Activated T-cell treated with anti-CD3 and anti-CD28 coated beads, Interleukin-2, amount 50 U/mL, for 24 hours (primary cell): ENCODE measurements around the gene PODXL.

Experiments used
- DNase-seq: peaks from one replicate; pipeline ENCODE4 v3.0.0-alpha.2; 2020
- H3K27ac Mint-ChIP-seq: 2 replicates; pipeline ENCODE4 v1.8.0; 2020; ENCODE audit warnings: mild to moderate bottlenecking, mixed read lengths
- H3K27me3 Mint-ChIP-seq: 2 replicates; pipeline ENCODE4 v1.8.0; 2020; ENCODE audit warnings: mixed read lengths
- H3K36me3 Mint-ChIP-seq: 2 replicates; pipeline ENCODE4 v1.8.0; 2020; ENCODE audit warnings: low read depth, mixed read lengths
- H3K4me1 Mint-ChIP-seq: 2 replicates; pipeline ENCODE4 v1.8.0; 2020; ENCODE audit warnings: low read depth, mixed read lengths
- H3K4me3 Mint-ChIP-seq: 2 replicates; pipeline ENCODE4 v1.8.0; 2020; ENCODE audit warnings: mild to moderate bottlenecking, moderate library complexity, mixed read lengths
- H3K9me3 Mint-ChIP-seq: 2 replicates; pipeline ENCODE4 v1.8.0; 2020; ENCODE audit warnings: mixed read lengths

PODXL gene

GRCh38 chr7:131553931-131554330 lies 2.5 kb downstream of the PODXL start:
- Mint-ChIP-seq H3K4me3 (no peak overlapping the region), H3K27me3 (peaks cover 69% of the 10 kb centered on the region), H3K36me3 (no peaks in the 10 kb centered on the region)

DNA sequence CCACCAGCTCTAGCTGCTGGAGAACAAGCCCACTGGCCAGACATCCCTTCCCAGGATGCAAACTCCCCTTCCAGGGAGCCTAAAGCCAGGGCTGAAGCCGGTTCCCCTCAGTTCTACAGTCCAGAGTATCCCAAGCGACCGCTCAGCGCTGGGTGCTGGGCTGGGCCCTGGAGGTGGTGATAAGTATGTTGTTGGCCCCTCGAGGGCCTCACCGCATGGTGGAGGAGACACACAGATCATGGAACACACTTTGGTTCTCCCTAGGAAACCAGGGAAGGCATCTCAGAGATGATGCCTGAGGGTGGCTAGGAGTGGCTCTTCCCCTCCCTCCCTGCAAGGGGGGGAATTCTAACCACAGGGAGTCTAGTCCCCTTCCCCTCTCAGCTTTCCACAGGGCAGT lies 4.4 kb downstream of the PODXL start:
- H3K4me3 Mint-ChIP-seq = no peak overlapping the region
- DNase-seq = no peak
- no peaks in the 10 kb centered on the region for H3K36me3 Mint-ChIP-seq
- peaks cover 6% of the 10 kb centered on the region for H3K4me1 Mint-ChIP-seq
- H3K9me3 Mint-ChIP-seq = no peaks in the 10 kb centered on the region
- H3K27me3 Mint-ChIP-seq = peaks cover 53% of the 10 kb centered on the region
- no peak overlapping the region for H3K27ac Mint-ChIP-seq

More at GRCh38 chr7:131553931-131554330, 2.5 kb downstream of the PODXL start:
- Mint-ChIP-seq H3K9me3 (no peaks in the 10 kb centered on the region), H3K4me1 (peaks cover 11% of the 10 kb centered on the region), H3K27ac (no peak overlapping the region)
- no peak for DNase-seq

DNA sequence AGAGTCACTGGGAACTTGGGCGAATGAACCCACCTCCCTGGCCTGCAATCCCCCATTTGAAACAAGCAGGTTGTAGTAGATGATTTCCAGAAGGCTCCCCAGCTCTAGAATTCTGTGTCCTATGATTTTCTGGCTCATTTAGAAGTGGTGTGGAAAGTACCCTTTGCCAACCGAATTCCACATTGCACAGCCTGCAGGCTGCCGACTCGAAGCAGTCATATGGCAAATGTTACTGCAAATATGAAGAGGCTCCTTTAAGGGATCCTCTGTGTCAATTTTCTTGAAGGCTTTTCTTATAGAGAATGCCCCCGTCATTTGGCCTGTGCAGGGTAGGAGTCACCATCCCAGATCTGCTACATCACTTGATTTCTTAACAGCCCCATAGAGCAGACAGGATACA lies 5.6 kb downstream of the PODXL start:
- H3K4me1 Mint-ChIP-seq = peaks cover 5% of the 10 kb centered on the region
- H3K36me3 Mint-ChIP-seq = no peaks in the 10 kb centered on the region
- no peak for DNase-seq
- no peak overlapping the region for H3K27ac Mint-ChIP-seq
- H3K9me3 Mint-ChIP-seq = no peaks in the 10 kb centered on the region
- H3K4me3 Mint-ChIP-seq = no peak overlapping the region
- H3K27me3 Mint-ChIP-seq = peaks cover 50% of the 10 kb centered on the region

DNA sequence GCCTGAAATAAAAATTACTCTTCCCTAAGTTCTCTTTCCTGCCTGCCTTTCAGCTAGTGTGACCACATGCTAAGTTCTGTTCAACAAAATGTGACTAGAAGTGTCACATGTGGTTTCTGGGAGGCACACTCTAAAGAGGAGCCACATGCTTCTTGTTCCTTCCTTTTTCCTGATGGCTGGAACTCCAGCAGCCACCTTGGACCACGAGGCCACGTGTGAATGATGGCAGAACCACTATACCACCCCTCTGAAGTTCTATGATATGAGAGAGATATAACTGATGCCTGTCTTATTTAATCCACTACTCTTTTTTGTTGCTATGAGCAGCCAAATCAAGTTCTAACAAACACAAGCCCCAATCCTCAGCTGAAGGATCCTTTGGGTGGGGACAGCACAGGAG lies 8.1 kb downstream of the PODXL start:
- Mint-ChIP-seq H3K4me1 (peaks cover 3% of the 10 kb centered on the region), H3K27me3 (peaks cover 25% of the 10 kb centered on the region), H3K4me3 (no peak overlapping the region)

GRCh38 chr7:131547589-131547988 lies 8.8 kb downstream of the PODXL start:
- Mint-ChIP-seq H3K9me3 (no peaks in the 10 kb centered on the region), H3K4me1 (peaks cover 3% of the 10 kb centered on the region), H3K27me3 (peaks cover 17% of the 10 kb centered on the region)

More for the DNA sequence above, 8.1 kb downstream of the PODXL start:
- no peak overlapping the region for H3K27ac Mint-ChIP-seq
- no peak for DNase-seq
- H3K36me3 Mint-ChIP-seq = no peaks in the 10 kb centered on the region
- H3K9me3 Mint-ChIP-seq = no peaks in the 10 kb centered on the region

DNA sequence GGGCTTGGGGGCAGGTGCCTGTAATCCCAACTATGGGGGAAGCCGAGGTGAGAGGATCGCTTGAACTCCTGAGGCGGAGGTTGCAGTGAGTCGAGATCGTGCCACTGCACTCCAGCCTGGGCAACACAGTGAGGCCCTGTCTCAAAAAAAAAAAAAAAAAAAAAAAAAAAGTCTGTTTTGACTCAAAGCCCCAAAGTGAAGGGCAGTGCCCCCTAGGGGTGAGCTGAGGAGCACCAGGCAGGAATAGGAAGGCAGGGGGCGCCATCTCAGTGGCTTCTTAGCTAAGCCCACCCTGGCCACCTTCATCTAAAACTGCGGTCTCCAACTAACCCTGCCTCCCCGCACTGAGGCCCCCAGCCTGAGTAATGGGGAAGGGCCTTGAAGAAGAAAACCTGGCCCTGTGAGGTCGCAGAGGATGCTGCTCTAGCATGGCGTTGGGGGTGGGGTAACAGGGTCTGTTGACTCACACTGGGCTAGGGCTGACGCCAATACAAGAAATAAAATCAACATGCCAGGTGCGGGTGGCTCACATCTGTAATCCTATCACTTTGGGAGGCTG lies 9.8 kb downstream of the PODXL start:
- H3K27me3 Mint-ChIP-seq = peaks cover 15% of the 10 kb centered on the region
- H3K4me1 Mint-ChIP-seq = peaks cover 3% of the 10 kb centered on the region
- peak; percentile 49 for DNase-seq
- no peaks in the 10 kb centered on the region for H3K36me3 Mint-ChIP-seq
- no peak overlapping the region for H3K4me3 Mint-ChIP-seq
- no peaks in the 10 kb centered on the region for H3K9me3 Mint-ChIP-seq
- no peak overlapping the region for H3K27ac Mint-ChIP-seq

More at GRCh38 chr7:131547589-131547988, 8.8 kb downstream of the PODXL start:
- Mint-ChIP-seq H3K36me3 (no peaks in the 10 kb centered on the region), H3K4me3 (no peak overlapping the region), H3K27ac (no peak overlapping the region)
- DNase-seq = no peak

DNA sequence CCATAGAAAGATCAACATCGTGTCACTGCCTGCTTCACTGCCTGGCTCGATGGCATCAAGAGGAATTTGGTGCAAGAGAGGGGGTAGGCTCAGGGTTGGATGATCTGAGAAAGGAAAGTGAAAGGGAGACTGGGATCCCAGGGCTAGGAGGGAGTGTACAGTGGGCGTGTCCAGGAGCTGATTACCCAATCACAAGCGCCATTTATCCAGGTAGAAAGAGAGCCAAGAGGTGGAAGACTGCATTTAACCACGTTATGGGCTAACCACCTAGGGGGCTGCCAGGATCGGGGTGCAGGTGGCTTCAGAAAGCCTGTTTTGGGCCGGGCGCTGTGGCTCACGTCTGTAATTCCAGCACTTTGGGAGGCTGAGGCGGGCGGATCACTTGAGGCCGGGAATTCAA lies 10.3 kb downstream of the PODXL start:
- H3K27me3 Mint-ChIP-seq = peaks cover 10% of the 10 kb centered on the region
- DNase-seq = no peak
- no peak overlapping the region for H3K27ac Mint-ChIP-seq
- H3K36me3 Mint-ChIP-seq = no peaks in the 10 kb centered on the region
- peaks cover 3% of the 10 kb centered on the region for H3K4me1 Mint-ChIP-seq
- H3K9me3 Mint-ChIP-seq = no peaks in the 10 kb centered on the region
- H3K4me3 Mint-ChIP-seq = no peak overlapping the region

DNA sequence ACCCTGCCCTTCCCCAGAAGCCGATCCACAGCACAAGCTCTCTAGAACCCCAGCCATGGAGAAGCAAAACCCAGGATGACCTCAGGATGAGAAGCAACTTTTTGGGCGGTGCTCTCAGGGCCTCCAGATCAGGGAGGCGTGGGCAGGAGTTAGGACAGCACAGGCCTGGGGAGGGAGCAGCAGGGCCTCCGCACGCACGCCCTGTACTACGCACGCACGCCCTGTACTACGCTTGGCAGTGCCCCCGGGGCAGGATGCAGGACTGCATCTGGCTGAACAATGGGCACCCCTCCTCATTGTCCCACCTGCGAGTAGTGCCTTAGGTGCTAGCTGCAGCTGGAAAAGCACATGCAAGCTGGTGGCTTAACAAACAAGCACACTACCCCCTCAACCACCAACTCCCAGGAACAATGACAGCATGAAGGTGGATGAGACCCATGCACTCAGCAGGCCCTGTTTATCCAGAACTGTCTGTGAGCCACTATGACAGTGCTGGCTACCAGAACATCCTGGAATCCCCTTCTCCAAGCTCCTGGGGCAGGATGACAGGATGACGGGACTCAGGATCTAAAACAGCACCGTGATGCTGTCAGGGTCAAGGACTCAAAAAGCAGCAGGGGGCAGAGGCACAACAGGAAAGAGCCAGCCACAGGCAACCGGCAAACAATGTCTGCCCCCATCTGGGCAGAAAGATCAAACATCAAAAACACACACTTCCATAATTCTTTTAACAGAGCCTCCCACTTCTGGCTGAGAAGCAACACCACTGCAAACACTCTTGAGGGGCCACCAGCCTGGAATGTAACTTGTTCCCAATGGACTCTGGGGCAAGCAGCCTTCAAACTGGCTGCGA lies 11.8 kb downstream of the PODXL start:
- Mint-ChIP-seq H3K4me1 (peaks cover 3% of the 10 kb centered on the region), H3K27me3 (peaks cover 5% of the 10 kb centered on the region), H3K4me3 (no peak overlapping the region), H3K9me3 (no peaks in the 10 kb centered on the region), H3K27ac (no peak overlapping the region), H3K36me3 (no peaks in the 10 kb centered on the region)
- no peak for DNase-seq

GRCh38 chr7:131544021-131544420 lies 12.4 kb downstream of the PODXL start:
- no peaks in the 10 kb centered on the region for H3K9me3 Mint-ChIP-seq
- H3K27me3 Mint-ChIP-seq = peaks cover 3% of the 10 kb centered on the region
- no peaks in the 10 kb centered on the region for H3K36me3 Mint-ChIP-seq
- no peak overlapping the region for H3K4me3 Mint-ChIP-seq
- H3K4me1 Mint-ChIP-seq = peaks cover 3% of the 10 kb centered on the region
- DNase-seq = no peak
- no peak overlapping the region for H3K27ac Mint-ChIP-seq

DNA sequence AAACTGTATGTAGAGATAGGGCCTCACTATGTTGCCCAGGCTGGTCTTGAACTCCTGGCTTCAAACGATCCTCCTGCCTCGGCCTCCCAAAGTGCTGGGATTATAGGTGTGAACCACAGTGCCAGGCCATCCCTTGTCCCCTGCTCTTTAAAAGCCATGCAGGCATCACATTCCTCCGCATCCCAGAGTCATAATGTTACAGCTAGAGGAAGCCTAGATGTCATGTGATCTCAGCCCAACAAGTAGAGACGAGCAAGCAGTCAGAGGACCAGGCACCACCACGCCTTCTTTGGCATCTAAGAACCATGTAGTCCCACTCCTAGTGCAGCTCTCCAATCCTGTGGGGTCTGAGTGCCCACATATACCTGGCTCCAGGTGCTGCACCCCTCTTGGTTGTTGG lies 13.1 kb downstream of the PODXL start:
- Mint-ChIP-seq H3K36me3 (no peaks in the 10 kb centered on the region), H3K4me3 (no peak overlapping the region), H3K27ac (no peak overlapping the region), H3K27me3 (no peaks in the 10 kb centered on the region), H3K9me3 (no peaks in the 10 kb centered on the region), H3K4me1 (peaks cover 3% of the 10 kb centered on the region)
- no peak for DNase-seq

DNA sequence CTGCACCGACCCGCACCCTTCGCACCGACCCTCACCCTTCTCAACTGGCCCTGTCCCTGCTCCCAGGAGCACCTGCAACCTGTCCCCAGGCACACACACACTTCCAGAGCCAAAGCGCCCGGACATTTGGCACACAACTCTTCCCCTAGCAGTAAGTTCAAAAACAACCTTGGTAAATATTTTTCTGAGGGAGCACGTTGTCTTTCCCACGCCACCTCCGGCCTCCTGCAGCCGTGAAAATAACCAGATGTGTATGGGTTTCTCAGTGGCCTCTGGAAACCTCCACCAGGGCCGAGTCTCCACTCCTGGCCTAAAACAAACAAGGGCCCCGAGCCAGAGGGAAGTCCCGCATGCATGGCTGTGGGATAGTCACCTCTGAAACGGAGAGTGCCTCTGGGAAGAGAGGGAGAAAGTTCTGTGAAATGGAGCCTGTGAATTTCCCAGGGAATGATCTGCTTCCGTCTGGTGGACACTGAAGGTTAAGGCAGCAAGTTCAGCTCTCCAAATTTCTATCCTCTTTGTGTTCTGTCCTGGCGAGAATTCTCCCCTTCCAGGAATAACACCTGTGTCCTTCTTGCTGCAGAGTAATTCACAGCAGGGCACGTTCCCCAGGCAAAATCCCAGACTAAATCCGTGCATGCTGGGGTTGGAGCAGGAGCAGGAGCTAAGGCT lies 15.8 kb downstream of the PODXL start:
- Mint-ChIP-seq H3K4me1 (peaks cover 1% of the 10 kb centered on the region), H3K27ac (no peak overlapping the region), H3K36me3 (no peaks in the 10 kb centered on the region), H3K27me3 (no peaks in the 10 kb centered on the region), H3K4me3 (no peak overlapping the region), H3K9me3 (no peaks in the 10 kb centered on the region)
- no peak for DNase-seq

DNA sequence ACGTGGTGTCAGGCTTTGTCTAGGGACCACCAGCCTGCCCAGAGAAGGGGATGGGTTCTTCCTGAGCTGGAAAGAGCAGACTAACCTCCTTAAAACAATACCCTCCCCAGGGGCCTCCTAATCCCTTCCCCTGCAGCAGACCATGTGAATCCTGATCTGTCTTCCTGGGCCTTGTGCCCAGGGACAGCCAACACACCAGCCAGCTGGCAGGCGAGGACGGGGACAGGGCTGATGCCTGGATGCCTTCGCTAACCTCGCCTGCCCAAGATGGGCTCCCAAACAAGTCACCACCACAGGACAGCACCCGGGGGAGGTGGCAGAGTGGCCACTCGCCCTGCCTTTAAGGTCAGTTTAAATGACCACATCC lies 17.6 kb downstream of the PODXL start:
- DNase-seq = no peak
- H3K27me3 Mint-ChIP-seq = no peaks in the 10 kb centered on the region
- no peaks in the 10 kb centered on the region for H3K9me3 Mint-ChIP-seq
- no peaks in the 10 kb centered on the region for H3K36me3 Mint-ChIP-seq
- no peak overlapping the region for H3K27ac Mint-ChIP-seq
- no peaks in the 10 kb centered on the region for H3K4me1 Mint-ChIP-seq
- H3K4me3 Mint-ChIP-seq = no peak overlapping the region

DNA sequence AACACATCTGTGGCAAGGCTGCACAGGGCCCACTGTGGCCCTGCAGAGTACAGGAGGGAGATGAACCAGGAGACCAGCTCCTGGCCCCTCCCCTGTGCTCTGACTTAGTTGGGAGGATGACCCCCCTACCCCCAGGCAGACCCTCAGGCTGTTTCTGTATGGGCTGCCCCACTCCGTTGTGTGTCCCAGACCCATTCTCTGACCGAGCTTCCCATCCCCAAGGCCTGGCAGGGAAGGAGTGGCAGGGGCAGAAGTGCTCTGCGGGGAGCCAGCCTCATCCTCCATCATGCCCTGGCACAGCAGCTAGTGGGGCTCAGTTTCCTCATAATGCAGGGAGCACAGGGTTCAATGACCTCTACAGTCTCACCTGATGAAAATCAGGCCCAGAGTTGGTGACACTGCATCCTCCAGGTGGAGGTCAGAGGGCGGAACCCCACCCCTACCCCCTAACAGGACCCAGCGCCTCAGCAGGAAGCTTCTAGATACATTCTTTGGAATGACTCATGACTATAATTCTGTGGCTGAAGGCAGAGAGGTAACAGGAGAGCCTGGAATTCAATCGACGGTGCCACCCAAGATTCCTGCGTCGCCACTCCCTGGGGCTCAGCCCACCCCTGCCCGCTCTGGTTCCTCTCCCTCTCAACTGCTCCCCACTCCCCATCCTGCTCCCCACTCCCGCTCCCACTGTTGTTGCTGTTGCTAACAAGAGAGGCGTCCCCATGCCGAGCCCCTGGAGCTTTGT lies 18.2 kb downstream of the PODXL start:
- Mint-ChIP-seq H3K4me1 (no peaks in the 10 kb centered on the region), H3K9me3 (no peaks in the 10 kb centered on the region), H3K36me3 (no peaks in the 10 kb centered on the region), H3K4me3 (no peak overlapping the region), H3K27ac (no peak overlapping the region), H3K27me3 (no peaks in the 10 kb centered on the region)
- no peak for DNase-seq

- no peak for DNase-seq
- Mint-ChIP-seq H3K4me3 (no peak overlapping the region), H3K27ac (no peak overlapping the region), H3K36me3 (no peaks in the 10 kb centered on the region), H3K4me1 (no peaks in the 10 kb centered on the region), H3K27me3 (no peaks in the 10 kb centered on the region), H3K9me3 (no peaks in the 10 kb centered on the region)
These were observed 18.9 kb downstream of the PODXL start for GRCh38 chr7:131537571-131537978.
